Right lung (tissue), 5 donors: ENCODE data around the gene MEX3A. TPM values are rescaled to one million over a fixed set of nuclear protein-coding genes. Genes with fewer than 3 reads are reported as not detected.

ENCODE experiments used
- DNase-seq, 2 donors: peaks; one replicate each; pipeline ENCODE4 v3.0.0-alpha.2; 2013
- polyA plus RNA-seq, 5 donors: library from polyadenylated mRNA; unstranded; fragments of 120-200 nt; gene quantifications; one replicate each; pipeline versions ENCODE4 v1.2.1 to v1.2.3, GENCODE V29; 2013; ENCODE audit warnings: inconsistent platforms in 1 of 5, low replicate concordance in 1 of 5; ENCODE audit not compliant: insufficient read length in 5 of 5, insufficient read depth in 1 of 5

MEX3A gene
- polyA plus RNA-seq, 5 donors: 44.1 to 53.0 (median 48.9) TPM

DNA sequence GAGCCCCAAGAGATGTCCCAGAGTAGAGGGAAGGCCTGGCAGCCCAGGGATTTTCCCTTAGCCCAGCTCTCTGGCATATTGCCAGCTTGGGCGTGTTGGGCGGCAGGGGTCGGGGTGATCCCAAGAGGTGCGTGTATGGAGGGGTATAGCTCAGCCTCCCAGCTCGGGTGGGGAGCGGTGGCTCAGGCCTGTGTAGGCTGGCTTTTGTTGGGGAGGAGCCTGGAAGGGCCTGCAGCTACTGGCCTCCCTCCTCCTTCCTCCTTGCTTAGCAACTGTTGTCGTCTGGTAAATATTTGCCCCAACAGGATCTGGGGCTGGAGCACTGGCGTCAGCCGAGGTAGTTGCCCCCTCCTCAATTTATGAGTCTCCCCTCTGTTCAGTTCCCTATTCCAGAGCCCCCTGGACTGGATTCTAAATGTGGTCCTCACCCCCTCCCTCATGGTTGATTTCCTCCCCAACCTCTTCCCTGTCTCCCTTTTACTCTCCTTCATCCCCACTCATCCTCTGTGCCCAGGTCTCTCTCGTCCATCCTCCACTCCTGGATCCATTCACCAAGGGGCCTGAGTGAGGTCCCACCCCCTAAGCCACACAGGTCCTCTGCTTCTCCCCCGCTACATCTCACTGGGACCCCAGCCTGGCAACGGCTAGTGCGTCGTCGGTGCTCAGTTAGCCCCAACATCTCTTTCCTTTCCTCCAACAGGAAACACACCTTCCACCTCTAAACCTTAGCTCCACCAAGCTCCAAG, 22.0 kb upstream of the MEX3A start:
- DNase-seq: peak; percentile 86 to 91

DNA sequence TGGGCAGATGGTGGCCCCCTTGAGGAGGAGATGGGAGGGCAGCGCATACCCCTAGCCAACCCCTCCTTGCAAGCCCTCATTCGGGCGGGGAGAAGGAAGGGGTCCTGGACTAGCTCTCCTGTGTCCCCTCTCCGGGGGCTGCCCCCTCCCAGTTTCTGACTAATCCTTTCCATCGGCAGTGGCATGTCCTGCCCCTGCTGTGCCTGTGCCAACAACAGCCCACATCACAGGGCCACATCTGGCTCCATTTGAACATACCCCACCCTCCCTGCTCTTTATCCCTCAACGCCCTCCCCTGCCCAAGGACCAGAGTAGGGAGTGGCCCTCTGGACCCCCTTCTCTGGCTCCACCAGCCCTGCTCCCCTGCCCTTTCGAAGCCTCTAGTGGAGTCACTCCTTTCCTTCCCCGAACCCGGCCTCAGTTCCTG, 21.3 kb upstream of the MEX3A start:
- no peak for DNase-seq

DNA sequence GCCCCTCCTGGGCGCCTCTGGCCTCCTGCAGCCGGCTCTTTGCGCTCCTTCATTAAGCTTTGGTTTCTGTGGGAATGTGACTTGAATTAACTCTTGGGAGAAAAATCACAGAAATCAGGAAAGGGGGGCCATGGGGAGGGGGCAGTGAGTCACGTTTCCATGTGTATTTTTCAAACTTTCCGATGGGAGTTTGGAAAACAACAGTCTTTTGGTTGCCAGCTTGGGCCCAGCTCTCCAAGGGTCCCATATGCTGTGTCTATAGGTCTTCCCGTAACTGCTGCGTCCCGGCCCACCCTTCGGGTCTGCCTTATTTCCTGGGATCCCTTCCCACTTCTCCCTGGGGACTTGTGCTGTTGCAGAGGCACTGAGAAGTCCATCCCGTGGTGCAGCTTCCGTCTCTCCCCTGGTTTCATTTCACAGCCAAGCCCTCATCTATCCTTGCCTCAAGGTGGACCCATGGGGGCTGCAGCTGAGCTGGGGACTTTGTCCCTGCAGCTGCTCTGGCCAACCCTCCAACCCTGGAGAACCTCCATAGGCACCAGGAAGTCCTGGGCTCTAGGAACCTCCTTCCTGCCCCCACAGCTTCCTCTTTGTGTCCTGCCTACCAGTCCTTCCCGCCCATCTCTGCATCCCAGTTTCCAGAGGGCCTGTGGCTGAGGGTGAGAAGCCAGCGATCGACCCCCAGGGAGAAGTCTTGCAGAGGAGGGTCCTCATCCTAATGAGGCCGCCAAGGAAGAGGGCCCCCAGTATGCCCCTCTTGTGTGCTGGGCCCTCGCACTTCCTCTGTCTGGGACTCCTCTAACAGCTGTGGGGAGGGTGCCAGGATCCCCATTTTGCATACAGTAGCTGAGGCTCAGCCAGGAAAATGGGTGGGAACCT, 20.6 kb upstream of the MEX3A start:
- no peak for DNase-seq

DNA sequence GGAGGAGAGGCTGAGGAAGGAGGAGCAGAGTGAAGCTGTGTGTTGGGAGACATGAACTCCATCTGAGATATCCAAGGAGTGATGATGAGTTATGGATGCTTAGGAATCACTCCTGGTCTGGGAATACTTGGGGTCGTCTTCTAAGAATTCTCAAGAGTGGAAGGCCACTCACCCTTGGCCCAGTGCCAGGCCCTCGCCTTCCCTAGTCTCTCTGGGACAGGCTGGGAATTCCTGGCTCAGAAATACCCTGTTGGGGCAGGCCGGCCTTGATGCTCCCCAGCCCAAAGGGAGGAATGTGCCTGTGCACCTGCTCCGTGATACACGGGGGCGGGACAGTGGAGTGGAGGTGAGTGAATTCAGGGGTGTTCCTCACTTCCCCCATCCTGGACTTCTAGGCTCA, 19.6 kb upstream of the MEX3A start:
- no peak for DNase-seq

DNA sequence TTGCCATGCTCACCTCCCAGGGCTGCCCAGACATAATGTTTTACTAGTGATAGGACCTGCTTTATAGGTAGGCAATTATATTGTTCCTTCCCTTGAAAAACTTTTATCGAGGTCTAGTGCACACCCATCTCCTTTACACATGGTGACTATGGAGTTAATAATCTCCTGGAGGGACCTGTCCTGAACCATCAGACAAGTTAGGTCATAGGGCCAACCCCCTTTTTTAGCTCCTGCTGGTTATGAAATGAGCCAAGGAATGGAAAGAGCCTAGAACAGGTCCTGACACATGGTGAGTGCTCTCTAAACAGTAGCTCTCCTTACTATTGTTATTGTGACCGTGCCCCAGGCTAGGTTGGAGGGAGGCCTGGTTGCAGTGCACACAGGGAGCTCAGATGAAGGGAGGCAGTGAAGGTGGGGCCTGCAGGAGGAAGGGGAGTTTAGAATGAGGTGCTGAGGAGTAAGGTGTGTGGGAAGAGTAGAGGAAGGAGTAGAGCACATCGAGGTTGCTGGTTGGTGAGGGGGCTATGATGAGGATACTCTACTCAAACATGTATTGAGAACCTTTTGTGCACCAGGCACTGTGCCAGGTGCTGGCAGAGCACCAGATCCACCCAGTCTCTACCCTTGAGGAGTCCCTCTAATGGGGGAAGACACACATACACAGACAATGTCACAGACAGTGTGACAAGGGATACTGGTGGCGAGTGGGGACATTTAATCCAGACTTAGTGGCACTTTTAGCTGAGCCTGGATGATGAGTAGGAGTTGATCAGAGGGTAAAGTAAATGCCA, 18.1 kb upstream of the MEX3A start:
- no peak for DNase-seq

DNA sequence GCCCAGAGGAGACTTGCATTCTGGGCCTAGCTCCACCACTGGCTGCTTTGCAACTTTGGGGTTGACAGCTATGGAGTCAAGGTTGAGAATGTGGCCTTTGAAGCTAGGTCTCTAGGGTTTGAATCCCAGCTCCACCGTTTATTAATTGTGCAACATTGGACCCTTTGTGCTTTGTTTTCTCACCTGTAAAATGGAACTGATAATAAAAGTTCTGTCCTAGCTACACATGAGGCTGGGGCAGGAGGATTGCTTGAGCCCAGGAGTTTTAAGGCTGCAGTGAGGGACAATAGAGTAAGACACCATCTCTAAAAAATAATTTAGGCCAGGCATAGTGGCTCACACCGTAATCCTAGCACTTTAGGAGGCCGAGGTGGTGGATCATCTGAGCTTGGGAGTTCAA, 17.0 kb upstream of the MEX3A start:
- no peak for DNase-seq

DNA sequence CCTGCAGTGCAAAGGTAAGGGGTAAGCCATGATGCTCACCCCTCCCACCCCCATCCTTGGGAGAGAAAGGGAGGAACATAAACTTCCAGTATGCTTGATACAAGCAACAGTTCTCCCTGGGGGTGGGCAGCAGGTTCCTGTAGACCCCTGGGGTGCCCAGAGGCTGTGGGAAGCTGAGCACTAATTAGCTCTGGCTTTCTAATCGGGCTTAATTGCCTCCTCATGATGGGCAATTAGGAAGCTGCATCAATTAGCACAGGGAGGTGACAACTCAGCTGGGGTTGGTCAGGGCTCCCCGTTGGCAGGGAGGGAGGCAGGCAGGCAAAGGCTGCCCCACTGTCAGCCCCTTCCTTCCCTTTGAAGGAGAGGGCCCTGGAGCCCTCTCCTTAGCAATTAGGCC, 16.5 kb upstream of the MEX3A start:
- no peak for DNase-seq

DNA sequence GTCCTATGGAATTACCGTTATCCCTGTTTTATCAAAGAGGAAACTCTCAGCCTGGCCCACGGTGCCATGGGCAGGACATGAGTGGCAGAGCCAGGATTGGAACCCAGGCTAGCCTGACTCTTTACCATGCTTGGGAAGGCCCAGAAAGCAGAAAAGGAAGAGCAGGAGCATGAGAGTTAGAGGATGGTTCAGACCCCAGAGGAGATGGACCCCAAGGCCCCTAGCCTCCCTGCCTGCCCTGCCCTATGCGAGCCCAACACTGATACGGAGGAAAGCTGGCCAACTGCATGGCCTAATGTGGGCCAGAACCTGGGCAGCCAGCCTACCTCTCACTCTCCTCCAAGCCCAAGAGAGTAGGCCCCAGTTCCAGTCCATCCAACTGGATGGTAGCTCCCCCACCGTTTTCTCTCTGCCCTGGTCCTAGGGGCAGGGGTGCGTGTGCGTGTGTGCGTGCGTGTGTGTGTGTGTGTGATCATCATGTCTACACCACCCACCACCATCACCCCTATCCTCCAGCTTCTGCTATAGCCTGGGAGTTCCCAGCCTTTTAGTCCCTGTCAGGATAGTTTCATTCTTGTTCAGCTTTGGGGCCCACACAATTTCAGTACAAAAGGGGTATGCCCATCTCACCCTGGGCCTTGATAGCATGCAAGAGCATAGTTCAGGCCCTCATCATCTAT, 15.4 kb upstream of the MEX3A start:
- no peak for DNase-seq

DNA sequence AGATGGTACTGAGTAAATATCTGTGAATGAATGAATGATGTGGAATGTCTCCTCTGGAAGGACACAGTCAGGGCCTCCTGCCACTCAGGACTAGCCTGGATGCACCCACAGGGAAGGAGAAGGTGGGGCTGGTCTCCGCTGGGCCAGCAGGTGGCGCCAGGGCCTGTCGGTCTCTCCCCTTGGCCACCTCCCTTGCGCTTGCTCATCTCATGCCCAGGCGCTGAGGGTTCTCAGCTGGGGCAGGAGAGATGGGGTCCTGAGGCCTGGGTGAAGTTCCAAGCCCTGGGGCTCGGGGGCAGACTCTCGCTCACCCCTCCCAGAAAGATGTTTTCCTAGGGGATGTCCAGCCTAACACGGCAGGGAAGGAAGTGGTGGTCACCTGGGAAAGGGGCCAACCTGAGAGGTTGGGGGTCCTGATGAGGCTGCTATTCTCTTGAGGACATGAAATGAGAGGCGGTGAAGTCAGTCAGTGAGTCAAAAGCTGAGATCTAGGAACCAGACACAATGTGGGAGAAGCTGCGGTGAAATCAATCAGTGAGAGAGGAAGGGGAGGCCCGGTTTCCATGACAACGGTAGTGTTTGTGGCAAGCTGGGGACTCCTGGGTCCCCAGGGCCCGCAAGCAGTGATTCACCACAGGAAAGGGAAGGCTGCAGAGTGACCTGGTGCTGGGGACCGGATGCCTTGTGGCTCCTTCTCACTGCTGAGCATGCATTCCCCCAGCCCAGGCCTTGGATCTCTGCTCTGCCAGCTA, 14.6 kb upstream of the MEX3A start:
- peak; percentile 62 to 70 for DNase-seq

DNA sequence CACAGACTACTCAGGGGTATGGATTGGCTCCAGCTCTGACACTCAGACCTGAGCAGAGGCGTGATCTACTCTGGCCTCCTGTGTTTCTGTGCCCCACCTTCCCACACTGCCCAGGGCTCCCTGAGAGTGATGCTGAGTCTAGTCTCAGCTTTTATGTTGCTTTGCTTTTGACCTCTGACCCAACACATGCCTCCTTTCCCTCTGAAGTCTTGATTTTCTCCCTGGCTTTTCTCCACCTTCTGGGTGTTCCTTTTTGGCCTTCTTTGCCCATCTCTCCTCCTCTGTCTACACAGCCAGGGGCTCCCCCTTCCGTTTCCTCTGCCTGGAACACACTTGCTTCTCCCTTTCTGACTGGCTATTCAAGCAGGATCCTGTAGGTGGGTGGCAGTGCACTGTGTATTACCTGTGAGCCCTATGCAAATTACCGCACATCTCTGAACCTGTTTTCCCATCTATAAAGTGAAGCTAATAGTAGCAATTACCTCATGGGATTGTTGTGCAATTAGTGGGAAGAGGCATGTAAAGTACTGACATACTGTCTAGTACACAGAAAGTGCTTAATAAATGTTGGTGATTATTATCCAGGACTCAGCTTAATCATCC, 13.7 kb upstream of the MEX3A start:
- no peak for DNase-seq

DNA sequence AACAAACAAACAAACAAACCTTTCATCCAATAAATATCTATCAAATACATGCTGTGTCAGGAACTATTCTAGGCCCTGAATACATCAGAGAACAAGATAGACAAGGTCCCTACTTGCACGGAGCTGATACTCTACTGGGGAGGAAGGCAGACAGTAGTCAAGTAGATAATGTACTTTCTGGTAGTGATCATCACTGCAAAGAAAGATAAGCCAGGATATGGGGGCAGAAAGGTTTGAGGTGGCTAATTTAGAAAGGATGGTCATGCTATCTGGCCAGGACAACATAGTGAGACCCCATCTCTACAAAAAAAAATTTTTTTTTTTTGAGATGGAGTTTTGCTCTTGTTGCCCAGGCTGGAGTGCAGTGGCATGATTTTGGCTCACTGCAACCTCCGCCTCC, 9.3 kb upstream of the MEX3A start:
- DNase-seq: no peak

DNA sequence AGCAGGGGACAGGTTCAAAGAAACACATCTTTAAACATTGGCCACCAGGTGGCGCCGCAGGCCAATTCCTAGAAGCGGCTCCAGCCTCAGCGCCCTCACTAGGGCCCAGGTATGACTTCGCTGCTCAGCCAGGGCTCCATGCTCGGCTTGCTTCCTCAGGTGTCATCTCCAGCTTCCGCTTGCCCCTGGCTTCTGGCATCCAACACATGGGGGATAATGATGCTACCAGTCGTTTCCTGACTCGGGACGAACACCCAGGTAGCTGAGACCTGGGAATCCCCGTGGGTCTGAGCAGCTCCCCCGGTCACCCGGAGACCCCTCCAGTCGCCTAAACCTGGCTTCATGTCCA, 8.5 kb upstream of the MEX3A start:
- DNase-seq: peak; percentile 67 to 76

DNA sequence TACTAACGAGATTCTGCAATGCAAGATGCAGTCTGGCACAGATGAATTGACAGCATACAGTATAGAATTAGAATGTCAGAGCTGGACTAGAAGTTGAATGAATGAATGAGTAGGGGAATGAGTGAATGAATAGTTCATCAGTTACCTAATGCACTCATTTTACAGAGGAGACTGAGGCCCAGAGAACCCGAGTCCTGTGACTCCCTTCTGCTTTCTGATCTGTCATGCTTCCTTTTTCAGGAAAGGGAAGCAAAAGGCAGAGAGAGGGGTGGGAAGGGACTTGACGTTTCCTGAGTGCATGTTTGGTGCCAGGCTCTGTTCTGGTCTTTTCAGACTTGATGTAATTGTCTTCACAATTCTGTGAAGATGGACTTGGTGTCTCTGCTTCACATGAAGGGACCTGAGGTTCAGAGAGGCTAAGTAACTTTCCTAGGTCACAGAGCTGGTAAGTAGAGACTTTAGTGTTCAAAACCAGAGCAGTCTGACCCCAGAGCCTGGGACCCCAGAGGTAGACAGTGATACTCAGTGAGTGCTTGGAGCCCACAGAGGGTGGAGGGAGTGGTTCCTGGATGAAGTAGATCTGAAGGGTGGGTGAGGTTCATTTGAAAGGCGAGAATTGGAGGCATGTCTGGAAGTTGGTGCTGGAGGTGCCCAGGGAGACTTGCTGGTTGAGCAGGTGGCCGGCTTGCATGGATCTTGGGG, 8.0 kb upstream of the MEX3A start:
- DNase-seq: no peak

DNA sequence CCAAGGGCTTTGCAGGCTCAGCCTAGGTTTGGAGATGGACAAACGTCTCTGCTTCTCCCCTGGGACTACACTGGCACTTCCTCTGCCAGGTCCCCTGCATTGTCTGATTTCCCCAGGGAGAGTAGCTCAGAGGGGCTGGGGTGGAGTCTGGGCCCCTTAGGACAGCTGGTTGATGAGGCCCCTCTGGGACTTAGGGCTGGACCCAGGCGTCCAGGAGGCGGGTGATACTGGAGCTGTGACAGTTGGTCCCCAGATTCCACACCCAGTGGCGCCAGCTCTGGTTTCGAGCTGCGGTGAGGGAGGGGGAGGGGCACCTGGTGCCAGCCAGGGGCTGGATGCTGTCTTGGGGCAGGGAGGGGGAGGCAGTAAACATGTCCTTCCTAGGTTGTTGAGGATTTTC, 7.4 kb upstream of the MEX3A start:
- DNase-seq: no peak

DNA sequence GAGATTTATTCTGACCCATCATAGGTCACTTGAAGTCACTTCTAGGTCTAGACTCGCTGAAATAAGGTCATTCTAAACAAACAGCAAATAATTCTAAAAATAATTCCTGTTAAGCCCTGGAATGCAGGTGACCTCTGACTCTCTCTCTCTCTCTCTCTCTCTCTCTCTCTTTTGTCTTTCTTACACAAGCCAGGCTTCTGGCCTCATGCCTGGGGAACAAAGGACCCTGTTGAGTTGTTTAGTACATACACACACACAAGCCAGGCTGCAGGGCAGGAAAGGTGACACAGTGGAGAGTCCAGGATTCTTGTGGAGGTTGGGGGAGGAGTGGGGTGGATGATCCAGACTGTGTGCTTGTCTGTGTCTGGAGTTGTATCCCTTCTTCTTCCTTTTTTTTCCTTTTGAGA, 4.0 kb upstream of the MEX3A start:
- no peak for DNase-seq

DNA sequence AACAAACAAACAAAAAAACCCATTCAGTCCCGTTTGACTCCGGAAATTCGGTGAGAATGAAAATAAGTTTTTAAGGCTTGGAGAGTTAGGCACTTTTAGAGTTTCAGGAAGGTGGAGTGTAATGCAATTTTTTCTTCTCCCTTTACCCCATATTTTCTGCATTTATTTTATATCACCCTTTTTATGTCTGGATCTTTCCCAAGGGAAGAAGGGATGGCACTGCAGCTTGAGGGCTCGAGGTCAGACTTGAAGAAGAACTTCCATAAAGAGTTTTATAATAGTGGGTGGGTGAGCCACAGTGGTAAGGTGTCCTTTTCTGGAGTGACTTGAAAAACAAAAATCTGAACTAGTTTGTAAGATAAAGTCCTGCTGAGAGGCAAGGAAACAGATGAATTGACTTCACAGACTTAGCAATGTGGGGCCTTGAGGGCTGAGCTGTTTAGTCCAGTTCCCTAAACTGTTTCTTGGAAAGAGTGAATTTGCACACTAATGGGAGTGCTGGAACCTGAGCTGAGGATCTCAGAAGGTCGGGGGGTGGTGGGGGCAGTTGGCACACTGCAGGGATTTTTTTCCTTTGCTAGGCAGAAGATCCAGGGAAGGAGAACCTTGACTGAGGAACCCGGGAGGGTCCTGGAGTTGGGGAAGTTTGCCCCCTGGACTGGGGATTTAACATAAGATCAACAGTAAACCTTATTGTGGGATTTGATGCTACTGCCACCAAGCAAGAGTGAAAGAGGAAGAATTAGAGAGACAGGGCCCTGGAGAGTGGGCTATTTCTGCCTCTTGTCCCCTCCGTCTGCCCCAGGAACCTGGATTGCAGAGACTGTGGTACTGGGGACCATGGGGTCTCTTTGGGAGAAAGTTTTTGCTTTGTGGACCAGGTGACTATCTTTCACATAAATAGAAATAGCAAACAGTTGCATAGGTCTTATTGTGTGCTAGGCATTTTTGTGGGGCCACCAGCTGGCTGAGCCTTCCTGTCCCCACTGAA, 1.8 kb upstream of the MEX3A start:
- no peak for DNase-seq

DNA sequence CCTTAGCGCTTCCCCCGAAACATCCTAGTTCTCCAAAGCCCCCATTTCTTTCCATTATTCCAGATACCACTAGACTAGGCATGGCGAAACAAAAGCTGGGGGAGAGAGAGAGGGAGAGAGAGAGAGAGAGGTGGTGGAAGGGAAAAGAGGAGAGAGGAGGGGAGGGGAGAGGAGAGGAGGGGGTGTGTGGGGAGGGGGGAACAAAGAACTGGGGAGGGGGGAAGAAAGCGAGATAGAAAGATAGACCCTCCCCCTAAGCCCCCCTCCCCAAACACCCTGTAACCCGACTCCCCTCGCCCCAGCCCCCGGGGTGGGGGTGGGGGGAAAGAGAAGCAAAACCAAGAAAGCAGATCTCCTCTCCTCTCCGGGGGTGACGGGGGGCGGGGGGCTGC, 352 bp downstream of the MEX3A start:
- no peak for DNase-seq

DNA sequence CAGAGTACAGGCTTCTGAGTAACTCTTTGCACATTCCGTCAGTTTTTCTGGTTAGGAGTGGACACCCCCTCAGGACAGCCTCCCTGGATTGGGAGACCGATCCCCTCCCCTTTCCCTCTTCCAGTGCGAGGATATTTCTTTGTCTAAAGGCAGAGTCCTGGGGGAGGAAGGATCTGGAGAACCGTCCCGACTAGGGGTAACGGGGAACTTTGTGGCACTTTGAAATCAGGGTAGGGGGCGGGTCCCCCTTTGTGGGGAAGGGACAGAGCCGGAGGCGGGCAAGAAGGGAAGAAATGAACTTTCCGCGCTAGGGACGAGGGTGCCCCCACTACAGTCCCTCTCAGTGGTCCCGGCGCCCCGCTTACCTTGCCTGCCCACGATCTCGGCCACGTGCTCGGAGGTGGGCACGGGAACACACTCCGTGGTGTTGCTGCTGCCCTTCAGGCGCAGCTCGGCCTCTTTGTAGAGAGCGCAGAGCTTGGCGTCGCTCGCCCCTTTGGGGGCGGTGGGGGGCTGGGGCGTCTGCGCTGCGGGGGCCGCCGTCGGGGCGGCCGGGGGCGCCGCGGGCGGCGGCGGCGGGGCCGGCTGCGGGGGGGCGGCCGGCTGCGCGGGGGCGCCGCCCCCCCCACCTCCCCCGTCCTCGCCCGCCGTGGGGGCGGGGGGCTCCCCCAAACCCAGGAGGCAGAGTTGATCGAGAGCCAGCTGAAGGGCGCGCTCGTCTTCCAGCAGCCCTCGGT, 917 bp downstream of the MEX3A start:
- DNase-seq: peak in 1 of 2 donors; percentile 45
